HepG2 (cell line): ENCODE results near the gene CHD9NB. TPM values are rescaled to one million over a fixed set of nuclear protein-coding genes. Genes with fewer than 3 reads are reported as not detected.

Experiments
- ATAC-seq: fragments of 200-7000 bp; cut with Tn5 transposase; 3 replicates; pipeline ENCODE4 v1.9.1; 2020; ENCODE audit warnings: mild to moderate bottlenecking, moderate library complexity
- BruUV-seq: library from RNA; stranded (reverse); fragments of 400-500 nt; replicated peaks from 2 replicates; lab custom pipeline; 2021; lab: Mats Ljungman, UMichigan
- CTCF ChIA-PET: fragments of 300-600 bp; formaldehyde crosslinking; extraction: SDS; loops from one replicate; lab custom pipeline; 2021; ENCODE audit warnings: low total read pairs, inconsistent platforms, low intra/inter-chr PET ratio; lab: Yijun Ruan, JAX
- POLR2A ChIA-PET: fragments of 350-600 bp; sonication (Branson Sonifier 250); formaldehyde crosslinking; loops from one replicate; lab custom pipeline; 2020; ENCODE audit warnings: antibody characterized with exemption, inconsistent platforms; lab: Yijun Ruan, JAX
- DNase-seq: peaks from one replicate; pipeline ENCODE4 v3.0.0-alpha.2; 2015; ENCODE audit warnings: low spot score
- FAIRE-seq: peaks from 3 replicates; lab custom pipeline; 2011; peaks lifted over from hg19 to GRCh38; lab: Jason Lieb, UNC
- H2AFZ ChIP-seq: one replicate; pipeline ENCODE4 v1.6.1; 2011; ENCODE audit warnings: low read length, inconsistent platforms
- H3K27ac ChIP-seq: fragments of 300-600 bp; 3 replicates; pipeline ENCODE4 v1.8.0; 2011; ENCODE audit warnings: mixed run types, mild to moderate bottlenecking, mixed read lengths, low read length, inconsistent platforms; ENCODE audit not compliant: insufficient read depth; ENCODE audit errors: extremely low read length
- H3K27me3 ChIP-seq, 2 experiments: fragments of 200-600 bp in 1 of 2; 2 replicates in 1 of 2; 3 replicates in 1 of 2; pipeline versions ENCODE4 v1.6.0 to v1.8.0; 2011; ENCODE audit warnings: low read length in 2 of 2, mild to moderate bottlenecking in 2 of 2, moderate library complexity in 2 of 2, inconsistent platforms in 1 of 2; ENCODE audit not compliant: insufficient read depth in 2 of 2, control insufficient read depth in 1 of 2
- H3K36me3 ChIP-seq, 2 experiments: fragments of 200-600 bp in 1 of 2; replicated peaks in 1 of 2; 2 replicates in 1 of 2; 3 replicates in 1 of 2; pipeline versions ENCODE4 v1.5.1 to v1.8.0; 2011; ENCODE audit warnings: low read length in 2 of 2, inconsistent platforms in 1 of 2; ENCODE audit not compliant: insufficient read depth in 2 of 2, control insufficient read depth in 1 of 2
- H3K4me1 ChIP-seq: 2 replicates; pipeline ENCODE4 v1.5.1; 2012; ENCODE audit warnings: low read length, inconsistent platforms; ENCODE audit not compliant: insufficient read depth
- H3K4me2 ChIP-seq: 2 replicates; pipeline ENCODE4 v1.6.0; 2011; ENCODE audit warnings: low read depth, low read length, inconsistent platforms
- H3K4me3 ChIP-seq, 3 experiments: fragments of 200-600 bp in 1 of 3; sonication (generic), shearing (Covaris generic) in 1 of 3; replicated peaks in 1 of 3; 2 replicates each; pipeline ENCODE4 v1.5.1; 2011 to 2016; ENCODE audit warnings: low read length in 3 of 3, inconsistent platforms in 2 of 3, low read depth in 2 of 3, mild to moderate bottlenecking in 2 of 3, control low read depth in 1 of 3, mixed read lengths in 1 of 3; ENCODE audit not compliant: insufficient read depth in 1 of 3
- H3K79me2 ChIP-seq: one replicate; pipeline ENCODE4 v1.6.1; 2011; ENCODE audit warnings: low read length, inconsistent platforms; ENCODE audit not compliant: insufficient read depth
- H3K9ac ChIP-seq: 2 replicates; pipeline ENCODE4 v1.6.0; 2011; ENCODE audit warnings: mild to moderate bottlenecking, low read depth, low read length, inconsistent platforms; ENCODE audit not compliant: insufficient read depth
- H3K9me3 ChIP-seq: 2 replicates; pipeline ENCODE4 v1.5.1; 2012; ENCODE audit warnings: mild to moderate bottlenecking, low read length
- H4K20me1 ChIP-seq: 2 replicates; pipeline ENCODE4 v1.6.0; 2011; ENCODE audit warnings: inconsistent platforms, mild to moderate bottlenecking, low read length, moderate library complexity; ENCODE audit not compliant: insufficient read depth
- CEBPB ChIP-seq: IDR thresholded peaks from 2 replicates; pipeline ENCODE4 v1.6.1; 2011; ENCODE audit warnings: low read depth, low read length, improper control_type of control experiment, borderline replicate concordance
- FOSL2 ChIP-seq: sonication (generic); formaldehyde crosslinking; IDR thresholded peaks from 2 replicates; pipeline ENCODE4 v1.4.0; 2020; ENCODE audit warnings: missing genetic modification reagents
- POLR2AphosphoS2 ChIP-seq: IDR thresholded peaks from 2 replicates; pipeline ENCODE4 v1.6.1; 2011; ENCODE audit warnings: low read depth, low read length, improper control_type of control experiment
- SP1 ChIP-seq, 2 experiments: fragments of 450-650 bp in 1 of 2; sonication (generic) in 1 of 2; formaldehyde crosslinking in 1 of 2; IDR thresholded peaks; 2 replicates each; pipeline versions ENCODE4 v1.4.0 to v1.6.1; 2016 to 2020; ENCODE audit warnings: missing genetic modification reagents in 1 of 2
- TCF7 ChIP-seq: sonication (generic); IDR thresholded peaks from 2 replicates; pipeline ENCODE4 v1.6.1; 2016; ENCODE audit warnings: antibody characterized with exemption, low read depth
- ZFX ChIP-seq: sonication (generic); formaldehyde crosslinking; IDR thresholded peaks from 2 replicates; pipeline ENCODE4 v1.4.0; 2020; ENCODE audit warnings: mild to moderate bottlenecking, low read depth, missing genetic modification reagents, moderate library complexity
- ZNF124 ChIP-seq: sonication (generic); formaldehyde crosslinking; IDR thresholded peaks from 2 replicates; pipeline ENCODE4 v1.4.0; 2020; ENCODE audit warnings: missing genetic modification reagents
- ZNF563 ChIP-seq: sonication (generic); formaldehyde crosslinking; IDR thresholded peaks from 2 replicates; pipeline ENCODE4 v1.8.0; 2022; ENCODE audit warnings: mild to moderate bottlenecking, moderate library complexity, missing genetic modification reagents
- ZNF572 ChIP-seq: sonication (generic); formaldehyde crosslinking; IDR thresholded peaks from 2 replicates; pipeline ENCODE4 v1.5.1; 2020; ENCODE audit warnings: mild to moderate bottlenecking, missing genetic modification reagents
- ZNF670 ChIP-seq: sonication (generic); formaldehyde crosslinking; IDR thresholded peaks from 2 replicates; pipeline ENCODE4 v1.8.0; 2022; ENCODE audit warnings: mild to moderate bottlenecking, missing genetic modification reagents, borderline replicate concordance
- ZNF775 ChIP-seq: sonication (generic); formaldehyde crosslinking; IDR thresholded peaks from 2 replicates; pipeline ENCODE4 v1.4.0; 2020; ENCODE audit warnings: missing genetic modification reagents, mild to moderate bottlenecking, moderate library complexity, borderline replicate concordance
- WGBS: methylation state at CpG from one replicate; pipeline ENCODE4 v1.1.6; 2017; ENCODE audit warnings: low lambda C conversion rate; 5-methylcytosine and 5-hydroxymethylcytosine counted together
- in situ Hi-C: cut with HindIII; loops from 2 replicates; pipeline ENCODE4 v1.10.0; 2017; ENCODE audit warnings: low pct_unique_long_range_greater_than_20kb; ENCODE audit not compliant: extremely low pct_ligation_motif_present
- intact Hi-C: fragments of 100-400 bp; cut with micrococcal nuclease; formaldehyde crosslinking; loops from one replicate; pipeline ENCODE4 v1.10.0; 2022; ENCODE audit not compliant: unreplicated experiment
- polyA plus RNA-seq, 8 experiments: library from polyadenylated mRNA; depleted of rRNA in 3 of 8; stranded (reverse) in 7 of 8; unstranded in 1 of 8; fragments of >200 nt; fragmentation: Illumina TruSeq in 4 of 8; extraction: Trizol in 4 of 8; gene quantifications; 2 replicates each; pipeline versions ENCODE4 v1.2.1 to v1.2.3, GENCODE V29; 2011 to 2016; ENCODE audit warnings: low read depth in 4 of 8, missing spikeins in 1 of 8, mixed read lengths in 1 of 8; ENCODE audit not compliant: insufficient read depth in 1 of 8
- total RNA-seq, 5 experiments: library from RNA; depleted of rRNA; stranded (reverse); fragments of >200 nt; fragmentation: Illumina TruSeq; extraction: Trizol; gene quantifications; 2 replicates each; pipeline ENCODE4 v1.2.3, GENCODE V29; 2016; ENCODE audit warnings: low read depth in 1 of 5
- TF ChIP-seq, protein P1 (sequence below): IDR thresholded peaks from 2 replicates; pipeline ENCODE4 v1.6.1; 2016; ENCODE audit warnings: low read depth
- TF ChIP-seq, protein P2 (sequence below), 2 experiments: sonication (generic) in 1 of 2; formaldehyde crosslinking in 1 of 2; IDR thresholded peaks; 2 replicates each; pipeline versions ENCODE4 v1.6.1 to v1.9.0; 2014 to 2022; ENCODE audit warnings: antibody characterized with exemption in 1 of 2, borderline replicate concordance in 1 of 2, inconsistent platforms in 1 of 2, low read depth in 1 of 2, missing genetic modification reagents in 1 of 2
- TF ChIP-seq, protein P3 (sequence below): sonication (generic); formaldehyde crosslinking; IDR thresholded peaks from 2 replicates; pipeline ENCODE4 v1.5.0; 2020; ENCODE audit warnings: missing genetic modification reagents

CHD9NB gene
- total and polyA plus RNA-seq, 2 of the 13 experiments (the other 11 are each of a cell fraction or from before 2014, with no cell fraction given), result 0.17 to 0.18 TPM

DNA sequence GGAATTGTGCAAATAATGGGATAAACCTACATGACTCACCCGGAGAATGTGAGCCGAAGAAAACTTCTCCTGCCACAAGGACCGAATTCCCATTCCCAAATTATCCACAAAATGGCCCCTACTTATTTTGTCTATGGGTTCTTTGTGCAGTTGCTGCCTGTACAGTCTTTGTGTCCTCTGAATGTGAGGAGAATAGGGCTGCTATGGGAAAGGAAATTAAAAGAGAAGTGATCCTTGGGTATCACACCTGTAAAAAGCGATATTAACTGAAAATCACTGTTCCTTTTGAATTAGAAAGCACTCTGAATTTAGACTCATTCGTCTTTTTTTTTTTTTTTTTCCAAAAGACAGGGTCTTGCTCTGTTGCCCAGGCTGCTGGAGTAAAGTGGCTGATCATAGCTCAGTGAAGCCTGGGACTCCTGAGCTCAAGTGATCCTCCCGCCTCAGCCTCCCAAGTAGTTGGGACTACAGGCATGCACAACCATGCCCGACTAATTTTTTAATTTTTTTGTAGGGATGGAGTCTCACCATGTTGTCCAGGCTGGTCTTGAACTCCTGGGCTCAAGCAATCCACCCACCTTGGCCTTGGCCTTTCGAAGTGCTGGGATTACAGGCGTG is 47.5 kb upstream of the CHD9NB start:
- in situ Hi-C loops (no loop called here), intact Hi-C loops (loop anchor here (1.0 kb wide), 1 partner anchor 20 kb away; no protein-coding TSS in a partner anchor)
- DNase-seq (no peak), ATAC-seq (no peak), FAIRE-seq (no peak)
- Histone ChIP-seq H3K4me3 (peak overlapping the region; percentile 57 to 74 (median 67); a peak in 5 of 6 replicates), H3K4me1 (peaks cover 38% of the 10 kb centered on the region), H3K9ac (peak overlapping the region; percentile 74), H2AFZ (no peak overlapping the region), H4K20me1 (peaks cover 4% of the 10 kb centered on the region; the same call in 1 of the 2 replicates), H3K4me2 (peak overlapping the region; percentile 93), H3K79me2 (peaks cover 18% of the 10 kb centered on the region), H3K36me3 (no peaks in the 10 kb centered on the region), H3K27me3 (no peaks in the 10 kb centered on the region; a peak in 1 of 5 replicates), H3K27ac (peak overlapping the region; percentile 78), H3K9me3 (no peaks in the 10 kb centered on the region)
- CTCF ChIA-PET, result no interaction called here
- 57% methylated on average over 9 of the region's 9 CpGs for WGBS
- TSS peak; percentile 65 for BruUV-seq
- POLR2A ChIA-PET, result interaction anchor here (0.6 to 3.2 kb wide), 10 partner anchors 10 to 52 kb away, joined by 3 to 35 read pairs (median 4); partner anchors contain the start of genes CHD9 and CHD9NB
- peak; percentile 75 for TF ChIP-seq ZNF670 (CRISPR knock-in tag)
- TF ChIP-seq ZNF124, result peak; percentile 100
- TF ChIP-seq, protein P1, sequence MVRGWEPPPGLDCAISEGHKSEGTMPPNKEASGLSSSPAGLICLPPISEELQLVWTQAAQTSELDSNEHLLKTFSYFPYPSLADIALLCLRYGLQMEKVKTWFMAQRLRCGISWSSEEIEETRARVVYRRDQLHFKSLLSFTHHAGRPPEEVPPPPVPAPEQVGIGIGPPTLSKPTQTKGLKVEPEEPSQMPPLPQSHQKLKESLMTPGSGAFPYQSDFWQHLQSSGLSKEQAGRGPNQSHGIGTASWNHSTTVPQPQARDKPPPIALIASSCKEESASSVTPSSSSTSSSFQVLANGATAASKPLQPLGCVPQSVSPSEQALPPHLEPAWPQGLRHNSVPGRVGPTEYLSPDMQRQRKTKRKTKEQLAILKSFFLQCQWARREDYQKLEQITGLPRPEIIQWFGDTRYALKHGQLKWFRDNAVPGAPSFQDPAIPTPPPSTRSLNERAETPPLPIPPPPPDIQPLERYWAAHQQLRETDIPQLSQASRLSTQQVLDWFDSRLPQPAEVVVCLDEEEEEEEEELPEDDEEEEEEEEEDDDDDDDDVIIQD (CRISPR knock-in tag), result no peak
- no peak for TF ChIP-seq ZNF775 (CRISPR knock-in tag)
- TF ChIP-seq FOSL2 (CRISPR knock-in tag), result peak; percentile 88
- TF ChIP-seq TCF7, result no peak
- no peak for TF ChIP-seq ZNF572 (CRISPR knock-in tag)
- no peak for TF ChIP-seq SP1 (IDR thresholded peaks at IDR 0.05)
- TF ChIP-seq SP1 (CRISPR knock-in tag; IDR thresholded peaks at IDR 0.05), result no peak
- TF ChIP-seq, protein P2, sequence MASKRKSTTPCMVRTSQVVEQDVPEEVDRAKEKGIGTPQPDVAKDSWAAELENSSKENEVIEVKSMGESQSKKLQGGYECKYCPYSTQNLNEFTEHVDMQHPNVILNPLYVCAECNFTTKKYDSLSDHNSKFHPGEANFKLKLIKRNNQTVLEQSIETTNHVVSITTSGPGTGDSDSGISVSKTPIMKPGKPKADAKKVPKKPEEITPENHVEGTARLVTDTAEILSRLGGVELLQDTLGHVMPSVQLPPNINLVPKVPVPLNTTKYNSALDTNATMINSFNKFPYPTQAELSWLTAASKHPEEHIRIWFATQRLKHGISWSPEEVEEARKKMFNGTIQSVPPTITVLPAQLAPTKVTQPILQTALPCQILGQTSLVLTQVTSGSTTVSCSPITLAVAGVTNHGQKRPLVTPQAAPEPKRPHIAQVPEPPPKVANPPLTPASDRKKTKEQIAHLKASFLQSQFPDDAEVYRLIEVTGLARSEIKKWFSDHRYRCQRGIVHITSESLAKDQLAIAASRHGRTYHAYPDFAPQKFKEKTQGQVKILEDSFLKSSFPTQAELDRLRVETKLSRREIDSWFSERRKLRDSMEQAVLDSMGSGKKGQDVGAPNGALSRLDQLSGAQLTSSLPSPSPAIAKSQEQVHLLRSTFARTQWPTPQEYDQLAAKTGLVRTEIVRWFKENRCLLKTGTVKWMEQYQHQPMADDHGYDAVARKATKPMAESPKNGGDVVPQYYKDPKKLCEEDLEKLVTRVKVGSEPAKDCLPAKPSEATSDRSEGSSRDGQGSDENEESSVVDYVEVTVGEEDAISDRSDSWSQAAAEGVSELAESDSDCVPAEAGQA (IDR thresholded peaks at IDR 0.05; ENCODE audit: low read depth), result 0 out of 2 replicates have a peak, but pooled peaks have one; percentile 10
- TF ChIP-seq, protein P2 (CRISPR knock-in tag; IDR thresholded peaks at IDR 0.05; ENCODE audit: borderline replicate concordance), result no peak
- TF ChIP-seq ZFX (CRISPR knock-in tag), result no peak
- no peak for TF ChIP-seq POLR2AphosphoS2
- peak; percentile 23; the same call in 1 of the 2 replicates for TF ChIP-seq CEBPB
- TF ChIP-seq, protein P3, sequence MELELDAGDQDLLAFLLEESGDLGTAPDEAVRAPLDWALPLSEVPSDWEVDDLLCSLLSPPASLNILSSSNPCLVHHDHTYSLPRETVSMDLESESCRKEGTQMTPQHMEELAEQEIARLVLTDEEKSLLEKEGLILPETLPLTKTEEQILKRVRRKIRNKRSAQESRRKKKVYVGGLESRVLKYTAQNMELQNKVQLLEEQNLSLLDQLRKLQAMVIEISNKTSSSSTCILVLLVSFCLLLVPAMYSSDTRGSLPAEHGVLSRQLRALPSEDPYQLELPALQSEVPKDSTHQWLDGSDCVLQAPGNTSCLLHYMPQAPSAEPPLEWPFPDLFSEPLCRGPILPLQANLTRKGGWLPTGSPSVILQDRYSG (CRISPR knock-in tag), result peak; percentile 12; the same call in 1 of the 2 replicates
- TF ChIP-seq ZNF563 (CRISPR knock-in tag), result no peak
